ENCODE data around the gene PGLYRP3.

GRCh38 chr1:153291514-153291913 lies 21.2 kb downstream of the PGLYRP3 start:
- TF ChIP-seq EP300 (IDR thresholded peaks at IDR 0.05; ENCODE audit: borderline replicate concordance) (no peak), EGR1 (IDR thresholded peaks at IDR 0.05) (no peak), CREB1 (IDR thresholded peaks at IDR 0.05; ENCODE audit: low read depth) (no peak), RAD21 (IDR thresholded peaks at IDR 0.05; ENCODE audit: low read depth) (no peak), CEBPB (IDR thresholded peaks at IDR 0.05) (no peak), USF1 (IDR thresholded peaks at IDR 0.05) (no peak), MAX (IDR thresholded peaks at IDR 0.05) (no peak), FOXM1 (IDR thresholded peaks at IDR 0.05; ENCODE audit: borderline replicate concordance, low read depth) (no peak), TAF1 (IDR thresholded peaks at IDR 0.05; ENCODE audit: low read depth) (no peak), TCF12 (IDR thresholded peaks at IDR 0.05; ENCODE audit: low read depth) (no peak)

Data from Ishikawa (cell line).